ENCODE results near the gene KLHL5.

GRCh38 chr4:39114436-39114835 lies 52.4 kb downstream of the KLHL5 start:
- TF ChIP-seq ZNF274 (IDR thresholded peaks at IDR 0.05; ENCODE audit: low read depth, low read length) (no peak), YY1 (IDR thresholded peaks at IDR 0.05; ENCODE audit: insufficient read depth, insufficient read length) (no peak)

Data from NT2/D1 (cell line).